ENCODE results near the gene SCMH1.
"Not testable (repeated sequence)": the region's sequence is repeated elsewhere in the genome, so short reads cannot be mapped to it uniquely, and the experiment has no call there.

Gene SCMH1

GRCh38 chr1:41122148-41122547 lies 120.0 kb downstream of the SCMH1 start:
- TF ChIP-seq ZNF433 (tag by site-specific recombination; IDR thresholded peaks at IDR 0.05; ENCODE audit: low read depth) (no peak), ZNF140 (tag by site-specific recombination; IDR thresholded peaks at IDR 0.05) (no peak)
- TF ChIP-seq, protein P1, sequence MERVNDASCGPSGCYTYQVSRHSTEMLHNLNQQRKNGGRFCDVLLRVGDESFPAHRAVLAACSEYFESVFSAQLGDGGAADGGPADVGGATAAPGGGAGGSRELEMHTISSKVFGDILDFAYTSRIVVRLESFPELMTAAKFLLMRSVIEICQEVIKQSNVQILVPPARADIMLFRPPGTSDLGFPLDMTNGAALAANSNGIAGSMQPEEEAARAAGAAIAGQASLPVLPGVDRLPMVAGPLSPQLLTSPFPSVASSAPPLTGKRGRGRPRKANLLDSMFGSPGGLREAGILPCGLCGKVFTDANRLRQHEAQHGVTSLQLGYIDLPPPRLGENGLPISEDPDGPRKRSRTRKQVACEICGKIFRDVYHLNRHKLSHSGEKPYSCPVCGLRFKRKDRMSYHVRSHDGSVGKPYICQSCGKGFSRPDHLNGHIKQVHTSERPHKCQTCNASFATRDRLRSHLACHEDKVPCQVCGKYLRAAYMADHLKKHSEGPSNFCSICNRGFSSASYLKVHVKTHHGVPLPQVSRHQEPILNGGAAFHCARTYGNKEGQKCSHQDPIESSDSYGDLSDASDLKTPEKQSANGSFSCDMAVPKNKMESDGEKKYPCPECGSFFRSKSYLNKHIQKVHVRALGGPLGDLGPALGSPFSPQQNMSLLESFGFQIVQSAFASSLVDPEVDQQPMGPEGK (tag by site-specific recombination; IDR thresholded peaks at IDR 0.05) = no peak
- no peaks in the 10 kb centered on the region for H3K9me3 ChIP-seq (ENCODE audit: control insufficient read depth, insufficient read depth, low read depth, low read length)

DNA sequence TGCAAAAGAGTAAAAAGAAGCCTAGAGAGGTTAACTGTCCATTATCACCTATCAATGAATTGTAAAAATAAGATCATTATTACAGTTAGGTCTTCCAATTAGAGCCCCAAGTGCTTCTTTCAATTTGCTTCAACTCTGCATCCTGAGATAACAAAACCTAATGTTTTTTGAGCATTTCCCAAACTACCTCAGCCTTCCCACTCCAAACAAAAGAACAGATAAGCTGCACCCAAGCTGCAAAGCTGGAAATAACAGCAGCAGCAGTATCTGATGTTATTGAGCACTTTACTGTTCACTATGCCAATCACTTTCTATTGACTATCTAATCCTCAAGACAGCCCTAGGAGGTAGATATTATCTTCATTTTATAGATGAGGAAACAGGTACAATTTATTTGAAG lies 123.5 kb downstream of the SCMH1 start:
- Histone ChIP-seq H3K4me3 (ENCODE audit: low read depth, low read length) (no peak overlapping the region), H3K27ac (ENCODE audit: extremely low read depth, low read depth, low read length) (no peak overlapping the region), H3K36me3 (ENCODE audit: control insufficient read depth in 2 of 2, insufficient read depth in 1 of 2, low read length in 2 of 2) (peaks cover 0 to 38% of the 10 kb centered on the region in 2 experiments), H3K9me3 (ENCODE audit: control insufficient read depth, insufficient read depth, low read depth, low read length) (no peaks in the 10 kb centered on the region), H3K4me1 (ENCODE audit: control insufficient read depth, insufficient read depth, low read length) (no peaks in the 10 kb centered on the region)
- TF ChIP-seq ZSCAN4 (tag by site-specific recombination; IDR thresholded peaks at IDR 0.05) (no peak), ZNF211 (tag by site-specific recombination; IDR thresholded peaks at IDR 0.05; ENCODE audit: low read depth) (no peak), SP7 (tag by site-specific recombination; IDR thresholded peaks at IDR 0.05) (no peak), ZNF18 (tag by site-specific recombination; IDR thresholded peaks at IDR 0.05) (no peak), ZNF223 (tag by site-specific recombination; IDR thresholded peaks at IDR 0.05) (no peak), ZNF202 (tag by site-specific recombination; IDR thresholded peaks at IDR 0.05; ENCODE audit: borderline replicate concordance) (no peak), ZNF777 (tag by site-specific recombination; IDR thresholded peaks at IDR 0.05; ENCODE audit: borderline replicate concordance) (no peak), GLI4 (tag by site-specific recombination; IDR thresholded peaks at IDR 0.05) (no peak), ZFP69B (tag by site-specific recombination; IDR thresholded peaks at IDR 0.05) (no peak), ZSCAN23 (tag by site-specific recombination; IDR thresholded peaks at IDR 0.05) (no peak), PRDM1 (tag by site-specific recombination; IDR thresholded peaks at IDR 0.05) (no peak), ZNF654 (tag by site-specific recombination; IDR thresholded peaks at IDR 0.05; ENCODE audit: low read depth) (no peak), TCF7L2 (IDR thresholded peaks at IDR 0.05; ENCODE audit: borderline replicate concordance, low read depth, low read length) (no peak), ZIC2 (tag by site-specific recombination; IDR thresholded peaks at IDR 0.05) (no peak), ZNF776 (tag by site-specific recombination; IDR thresholded peaks at IDR 0.05; ENCODE audit: borderline replicate concordance) (no peak), SCRT1 (tag by site-specific recombination; IDR thresholded peaks at IDR 0.05; ENCODE audit: borderline replicate concordance) (no peak), ZNF501 (tag by site-specific recombination; IDR thresholded peaks at IDR 0.05) (no peak), ZNF426 (tag by site-specific recombination; IDR thresholded peaks at IDR 0.05) (no peak)
- TF ChIP-seq, protein P2, sequence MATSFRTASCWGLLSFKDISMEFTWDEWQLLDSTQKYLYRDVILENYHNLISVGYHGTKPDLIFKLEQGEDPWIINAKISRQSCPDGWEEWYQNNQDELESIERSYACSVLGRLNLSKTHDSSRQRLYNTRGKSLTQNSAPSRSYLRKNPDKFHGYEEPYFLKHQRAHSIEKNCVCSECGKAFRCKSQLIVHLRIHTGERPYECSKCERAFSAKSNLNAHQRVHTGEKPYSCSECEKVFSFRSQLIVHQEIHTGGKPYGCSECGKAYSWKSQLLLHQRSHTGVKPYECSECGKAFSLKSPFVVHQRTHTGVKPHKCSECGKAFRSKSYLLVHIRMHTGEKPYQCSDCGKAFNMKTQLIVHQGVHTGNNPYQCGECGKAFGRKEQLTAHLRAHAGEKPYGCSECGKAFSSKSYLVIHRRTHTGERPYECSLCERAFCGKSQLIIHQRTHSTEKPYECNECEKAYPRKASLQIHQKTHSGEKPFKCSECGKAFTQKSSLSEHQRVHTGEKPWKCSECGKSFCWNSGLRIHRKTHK (tag by site-specific recombination; IDR thresholded peaks at IDR 0.05) = no peak
- TF ChIP-seq, protein P3, sequence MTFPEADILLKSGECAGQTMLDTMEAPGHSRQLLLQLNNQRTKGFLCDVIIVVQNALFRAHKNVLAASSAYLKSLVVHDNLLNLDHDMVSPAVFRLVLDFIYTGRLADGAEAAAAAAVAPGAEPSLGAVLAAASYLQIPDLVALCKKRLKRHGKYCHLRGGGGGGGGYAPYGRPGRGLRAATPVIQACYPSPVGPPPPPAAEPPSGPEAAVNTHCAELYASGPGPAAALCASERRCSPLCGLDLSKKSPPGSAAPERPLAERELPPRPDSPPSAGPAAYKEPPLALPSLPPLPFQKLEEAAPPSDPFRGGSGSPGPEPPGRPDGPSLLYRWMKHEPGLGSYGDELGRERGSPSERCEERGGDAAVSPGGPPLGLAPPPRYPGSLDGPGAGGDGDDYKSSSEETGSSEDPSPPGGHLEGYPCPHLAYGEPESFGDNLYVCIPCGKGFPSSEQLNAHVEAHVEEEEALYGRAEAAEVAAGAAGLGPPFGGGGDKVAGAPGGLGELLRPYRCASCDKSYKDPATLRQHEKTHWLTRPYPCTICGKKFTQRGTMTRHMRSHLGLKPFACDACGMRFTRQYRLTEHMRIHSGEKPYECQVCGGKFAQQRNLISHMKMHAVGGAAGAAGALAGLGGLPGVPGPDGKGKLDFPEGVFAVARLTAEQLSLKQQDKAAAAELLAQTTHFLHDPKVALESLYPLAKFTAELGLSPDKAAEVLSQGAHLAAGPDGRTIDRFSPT (tag by site-specific recombination; IDR thresholded peaks at IDR 0.05) = no peak
- ChIA-PET POLR2A (no interaction called here), CTCF (no interaction called here)

More at GRCh38 chr1:41122148-41122547, 120.0 kb downstream of the SCMH1 start:
- peaks cover 0 to 17% of the 10 kb centered on the region in 2 experiments; a peak in 2 of 3 replicates for H3K36me3 ChIP-seq (ENCODE audit: control insufficient read depth in 2 of 2, insufficient read depth in 1 of 2, low read length in 2 of 2)
- ChIA-PET CTCF (interaction anchor here (1.3 kb wide), 1 partner anchor 12 kb away, joined by 5 read pairs; no protein-coding TSS in a partner anchor), POLR2A (no interaction called here)
- H3K27ac ChIP-seq (ENCODE audit: extremely low read depth, low read depth, low read length) = no peak overlapping the region
- no peak overlapping the region for H3K4me3 ChIP-seq (ENCODE audit: low read depth, low read length)
- no peaks in the 10 kb centered on the region for H3K4me1 ChIP-seq (ENCODE audit: control insufficient read depth, insufficient read depth, low read length)

- H3K4me3 ChIP-seq (ENCODE audit: low read depth, low read length); POLR2A ChIA-PET; H3K9me3 ChIP-seq (ENCODE audit: control insufficient read depth, insufficient read depth, low read depth, low read length); H3K27ac ChIP-seq (ENCODE audit: extremely low read depth, low read depth, low read length); H3K4me1 ChIP-seq (ENCODE audit: control insufficient read depth, insufficient read depth, low read length): not testable (repeated sequence)
- CTCF ChIA-PET = interaction anchor here (0.5 kb wide), 1 partner anchor 82 kb away, joined by 3 read pairs; no protein-coding TSS in a partner anchor
- peaks cover 0 to 48% of the 10 kb centered on the region in 2 experiments for H3K36me3 ChIP-seq (ENCODE audit: control insufficient read depth in 2 of 2, insufficient read depth in 1 of 2, low read length in 2 of 2)
These were observed 124.9 kb downstream of the SCMH1 start for GRCh38 chr1:41117241-41117640.
